Nephron progenitor cell (in vitro differentiated cells): Measurements from ENCODE around the gene CDH20.

Experiments
- DNase-seq: peaks from one replicate; pipeline ENCODE4 v3.0.0; 2021
- H3K27ac Mint-ChIP-seq: 2 replicates; pipeline ENCODE4 v1.8.0; 2021; ENCODE audit warnings: mild to moderate bottlenecking, moderate library complexity, mixed read lengths
- H3K27me3 Mint-ChIP-seq: 2 replicates; pipeline ENCODE4 v1.8.0; 2021; ENCODE audit warnings: mild to moderate bottlenecking, low read depth, mixed read lengths; ENCODE audit not compliant: poor library complexity
- H3K36me3 Mint-ChIP-seq: 2 replicates; pipeline ENCODE4 v1.8.0; 2021; ENCODE audit warnings: low read depth, mixed read lengths
- H3K4me1 Mint-ChIP-seq: 2 replicates; pipeline ENCODE4 v1.8.0; 2021; ENCODE audit warnings: mixed read lengths
- H3K4me3 Mint-ChIP-seq: 2 replicates; pipeline ENCODE4 v1.8.0; 2021; ENCODE audit warnings: mild to moderate bottlenecking, moderate library complexity, mixed read lengths
- H3K9me3 Mint-ChIP-seq: 2 replicates; pipeline ENCODE4 v1.8.0; 2021; ENCODE audit warnings: mild to moderate bottlenecking, moderate library complexity, mixed read lengths
- TF ChIP-seq, protein P1 (sequence below): fragments of 200-600 bp; sonication (generic); IDR thresholded peaks from 2 replicates; pipeline ENCODE4 v1.5.0; 2021; ENCODE audit warnings: antibody characterized with exemption

The CDH20 gene

DNA sequence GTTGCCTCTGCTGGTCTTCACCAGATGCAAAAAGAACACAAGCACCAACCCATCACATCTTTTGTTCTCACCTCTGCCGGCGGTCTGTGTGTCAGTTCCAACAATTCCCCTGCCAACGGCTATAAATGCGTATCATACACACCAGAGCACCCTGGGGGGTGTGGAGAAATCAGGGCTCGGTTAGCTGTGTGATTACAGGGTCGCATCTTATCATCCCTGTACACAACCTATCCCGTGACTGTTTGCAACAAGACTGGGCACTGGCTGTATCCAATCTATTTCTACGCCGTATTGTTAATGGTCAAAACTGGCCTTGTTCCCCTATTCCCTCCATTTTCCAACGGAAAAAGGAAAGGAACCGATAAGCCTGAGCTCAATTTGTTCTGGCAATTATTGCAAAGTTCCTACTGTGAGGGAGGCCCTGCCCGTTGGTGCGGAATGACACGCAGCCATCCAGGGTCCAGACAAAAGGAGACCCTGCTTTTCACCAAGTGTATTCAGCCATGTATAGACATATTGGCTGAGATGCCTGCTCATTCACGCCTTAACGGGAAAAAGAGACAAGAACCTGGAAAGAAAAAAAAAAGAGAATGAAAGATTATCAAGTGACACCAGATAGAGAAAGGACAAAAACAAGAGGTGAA, 136.9 kb downstream of the CDH20 start:
- Mint-ChIP-seq H3K27me3 (peaks cover 4% of the 10 kb centered on the region), H3K9me3 (no peaks in the 10 kb centered on the region), H3K27ac (no peak overlapping the region), H3K36me3 (no peaks in the 10 kb centered on the region), H3K4me3 (no peak overlapping the region), H3K4me1 (peaks cover 39% of the 10 kb centered on the region)
- no peak for DNase-seq
- TF ChIP-seq, protein P1, sequence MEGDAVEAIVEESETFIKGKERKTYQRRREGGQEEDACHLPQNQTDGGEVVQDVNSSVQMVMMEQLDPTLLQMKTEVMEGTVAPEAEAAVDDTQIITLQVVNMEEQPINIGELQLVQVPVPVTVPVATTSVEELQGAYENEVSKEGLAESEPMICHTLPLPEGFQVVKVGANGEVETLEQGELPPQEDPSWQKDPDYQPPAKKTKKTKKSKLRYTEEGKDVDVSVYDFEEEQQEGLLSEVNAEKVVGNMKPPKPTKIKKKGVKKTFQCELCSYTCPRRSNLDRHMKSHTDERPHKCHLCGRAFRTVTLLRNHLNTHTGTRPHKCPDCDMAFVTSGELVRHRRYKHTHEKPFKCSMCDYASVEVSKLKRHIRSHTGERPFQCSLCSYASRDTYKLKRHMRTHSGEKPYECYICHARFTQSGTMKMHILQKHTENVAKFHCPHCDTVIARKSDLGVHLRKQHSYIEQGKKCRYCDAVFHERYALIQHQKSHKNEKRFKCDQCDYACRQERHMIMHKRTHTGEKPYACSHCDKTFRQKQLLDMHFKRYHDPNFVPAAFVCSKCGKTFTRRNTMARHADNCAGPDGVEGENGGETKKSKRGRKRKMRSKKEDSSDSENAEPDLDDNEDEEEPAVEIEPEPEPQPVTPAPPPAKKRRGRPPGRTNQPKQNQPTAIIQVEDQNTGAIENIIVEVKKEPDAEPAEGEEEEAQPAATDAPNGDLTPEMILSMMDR, result no peak

DNA sequence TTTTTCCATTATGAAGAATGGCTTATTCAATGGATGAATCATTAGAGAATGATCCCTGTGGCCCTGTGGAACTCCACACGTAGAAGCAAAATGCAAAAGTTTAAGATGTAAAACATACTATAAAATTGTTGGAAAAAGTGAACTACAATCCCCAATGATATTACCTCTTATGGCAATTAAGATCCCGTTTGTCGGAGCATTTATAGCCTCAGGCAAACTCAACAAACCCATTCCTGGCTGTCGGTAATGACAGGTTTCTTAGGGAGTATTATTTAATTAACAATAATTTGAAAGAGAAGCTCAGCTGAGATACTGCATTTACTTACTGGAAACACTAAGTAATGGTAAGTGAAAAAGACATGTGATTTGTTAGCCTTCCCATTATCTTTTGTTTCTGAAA, 138.3 kb downstream of the CDH20 start:
- H3K4me3 Mint-ChIP-seq, result no peak overlapping the region
- DNase-seq, result no peak
- no peak overlapping the region for H3K27ac Mint-ChIP-seq
- H3K27me3 Mint-ChIP-seq, result peaks cover 7% of the 10 kb centered on the region
- H3K36me3 Mint-ChIP-seq, result no peaks in the 10 kb centered on the region
- H3K4me1 Mint-ChIP-seq, result peaks cover 39% of the 10 kb centered on the region
- H3K9me3 Mint-ChIP-seq, result no peaks in the 10 kb centered on the region
- TF ChIP-seq, protein P1, result no peak

DNA sequence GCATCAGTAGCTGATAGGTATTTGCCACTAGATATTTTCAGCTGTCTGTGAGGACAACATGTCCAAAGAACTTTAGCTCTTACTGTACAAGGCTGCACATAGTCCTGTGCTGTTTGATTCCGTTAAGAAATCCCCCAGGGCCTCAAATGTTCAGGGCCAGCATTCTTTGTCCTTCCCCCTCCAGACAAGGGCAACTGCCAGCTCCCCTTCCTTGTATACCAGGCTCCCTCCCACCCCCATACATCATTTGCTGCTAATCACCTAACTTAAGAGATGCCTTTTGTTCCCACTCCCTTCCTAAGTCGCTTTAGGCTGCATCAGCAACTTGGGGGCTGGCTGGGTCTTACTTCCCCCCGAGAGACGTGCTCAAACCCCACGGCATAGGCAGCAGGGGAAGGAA, 138.7 kb downstream of the CDH20 start:
- TF ChIP-seq, protein P1, result no peak
- peaks cover 7% of the 10 kb centered on the region for H3K27me3 Mint-ChIP-seq
- H3K4me1 Mint-ChIP-seq, result peaks cover 39% of the 10 kb centered on the region
- H3K36me3 Mint-ChIP-seq, result no peaks in the 10 kb centered on the region
- peak overlapping the region; percentile 57 for H3K4me3 Mint-ChIP-seq
- peak overlapping the region; percentile 14 for H3K27ac Mint-ChIP-seq
- H3K9me3 Mint-ChIP-seq, result no peaks in the 10 kb centered on the region
- no peak for DNase-seq

DNA sequence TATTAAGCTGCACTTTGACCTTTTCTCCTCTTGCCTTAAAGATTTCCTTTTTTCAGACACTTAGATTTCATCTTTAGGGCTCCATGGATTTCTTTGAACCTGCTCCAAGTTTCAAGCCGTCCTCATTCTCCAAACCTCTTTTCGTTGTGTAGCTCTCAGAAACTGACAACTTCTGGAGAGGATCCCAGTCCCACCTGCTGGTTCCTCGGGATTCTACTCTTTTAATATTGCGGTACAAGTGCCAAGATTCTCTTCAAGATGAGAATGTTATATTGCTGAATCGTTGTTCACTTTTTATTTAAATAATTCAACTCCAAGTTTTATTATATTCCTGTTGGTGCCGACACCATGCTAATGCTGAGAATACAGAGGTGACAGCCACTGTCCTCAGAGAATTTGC, 141.1 kb downstream of the CDH20 start:
- Mint-ChIP-seq H3K9me3 (peaks cover 1% of the 10 kb centered on the region), H3K27ac (no peak overlapping the region), H3K27me3 (peaks cover 7% of the 10 kb centered on the region), H3K36me3 (peaks cover under 1% of the 10 kb centered on the region), H3K4me3 (no peak overlapping the region), H3K4me1 (peaks cover 39% of the 10 kb centered on the region)
- TF ChIP-seq, protein P1, result no peak
- DNase-seq, result no peak

DNA sequence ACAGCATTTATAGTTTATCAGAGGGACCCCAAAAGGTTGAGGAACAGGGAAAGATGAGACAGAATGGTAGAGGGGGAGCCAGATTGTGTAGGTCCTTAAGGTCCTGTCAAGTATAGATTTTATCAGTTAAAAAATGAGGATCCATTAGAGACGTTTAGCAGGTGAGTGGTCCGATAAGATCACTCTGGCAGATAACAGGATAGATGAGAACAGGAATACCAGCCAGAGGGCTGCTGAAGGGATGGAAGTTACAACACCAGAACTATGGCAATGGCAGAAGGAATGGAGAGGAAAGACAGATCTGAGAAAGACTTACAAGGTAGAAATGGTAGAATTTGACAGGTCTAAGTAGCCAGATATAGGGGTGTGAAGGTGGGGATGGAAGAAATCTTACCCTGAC, 141.7 kb downstream of the CDH20 start:
- H3K27ac Mint-ChIP-seq, result no peak overlapping the region
- DNase-seq, result no peak
- H3K9me3 Mint-ChIP-seq, result peaks cover 5% of the 10 kb centered on the region
- peaks cover 7% of the 10 kb centered on the region for H3K27me3 Mint-ChIP-seq
- peaks cover 33% of the 10 kb centered on the region for H3K4me1 Mint-ChIP-seq
- TF ChIP-seq, protein P1, result no peak
- no peak overlapping the region for H3K4me3 Mint-ChIP-seq
- peaks cover 6% of the 10 kb centered on the region for H3K36me3 Mint-ChIP-seq

DNA sequence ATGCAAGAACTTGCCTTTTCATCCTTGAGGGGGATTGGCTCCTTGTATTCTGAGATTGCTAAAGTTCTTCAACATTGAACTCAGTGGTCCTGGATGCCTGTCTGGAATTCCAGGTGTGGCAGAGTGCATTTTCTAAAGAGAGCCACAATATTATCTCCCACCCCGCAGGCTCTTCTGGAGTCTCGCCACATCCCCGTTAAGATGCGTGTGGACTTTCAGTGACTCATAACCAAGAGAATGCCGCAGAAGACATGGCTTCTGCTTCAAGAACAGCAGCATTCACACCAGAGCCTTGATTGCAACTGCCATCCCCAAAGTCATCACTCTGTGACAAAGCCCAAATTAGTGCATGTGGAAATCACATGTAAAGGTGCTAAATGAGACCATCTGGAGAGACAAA, 142.7 kb downstream of the CDH20 start:
- Mint-ChIP-seq H3K4me3 (no peak overlapping the region), H3K27ac (no peak overlapping the region), H3K27me3 (peaks cover 7% of the 10 kb centered on the region), H3K9me3 (peaks cover 5% of the 10 kb centered on the region), H3K4me1 (peaks cover 23% of the 10 kb centered on the region), H3K36me3 (peaks cover 6% of the 10 kb centered on the region)
- TF ChIP-seq, protein P1, result no peak
- no peak for DNase-seq
